Activated CD4-positive, alpha-beta T cell treated with anti-CD3 and anti-CD28 coated beads, Interleukin-2, amount 10 ng/mL, durations not matched to agents 7 days and 5 days (primary cell): ENCODE measurements around the gene SYCP1. TPM values are rescaled to one million over a fixed set of nuclear protein-coding genes. Genes with fewer than 3 reads are reported as not detected.
"Not testable (repeated sequence)": the region's sequence is repeated elsewhere in the genome, so short reads cannot be mapped to it uniquely, and the experiment has no call there.

Source experiments
- CTCF ChIA-PET: fragments of 350-600 bp; sonication (Branson Sonifier 250); formaldehyde crosslinking; loops from one replicate; lab custom pipeline; 2021; ENCODE audit warnings: antibody characterized with exemption; lab: Charles Lee
- POLR2A ChIA-PET: fragments of 350-600 bp; sonication (Branson Sonifier 250); formaldehyde crosslinking; loops from one replicate; lab custom pipeline; 2021; ENCODE audit warnings: antibody characterized with exemption; lab: Charles Lee
- DNase-seq: peaks from one replicate; pipeline ENCODE4 v3.0.0-alpha.2; 2020
- H3K27ac Mint-ChIP-seq: one replicate; pipeline ENCODE4 v1.8.0; 2021; ENCODE audit warnings: mild to moderate bottlenecking, moderate library complexity, mixed read lengths
- H3K27me3 Mint-ChIP-seq: one replicate; pipeline ENCODE4 v1.8.0; 2021; ENCODE audit warnings: mixed read lengths
- H3K36me3 Mint-ChIP-seq: one replicate; pipeline ENCODE4 v1.8.0; 2021; ENCODE audit warnings: low read depth, mixed read lengths
- H3K4me1 Mint-ChIP-seq: one replicate; pipeline ENCODE4 v1.8.0; 2021; ENCODE audit warnings: mixed read lengths
- H3K4me3 Mint-ChIP-seq: one replicate; pipeline ENCODE4 v1.8.0; 2021; ENCODE audit warnings: mild to moderate bottlenecking, moderate library complexity, mixed read lengths
- H3K9me3 Mint-ChIP-seq: one replicate; pipeline ENCODE4 v1.8.0; 2021; ENCODE audit warnings: mixed read lengths
- total RNA-seq, 2 experiments: library from RNA; stranded (reverse); gene quantifications; one replicate each; pipeline ENCODE4 v1.2.3, GENCODE V29; 2021

Gene SYCP1
- total RNA-seq, 2 experiments from 2014 or later, result not detected

- Mint-ChIP-seq H3K4me3 (no peak overlapping the region), H3K36me3 (no peaks in the 10 kb centered on the region), H3K9me3 (no peaks in the 10 kb centered on the region), H3K27ac (no peak overlapping the region), H3K27me3 (peaks cover 23% of the 10 kb centered on the region), H3K4me1 (no peaks in the 10 kb centered on the region)
- CTCF ChIA-PET, result no interaction called here
- POLR2A ChIA-PET, result no interaction called here
- no peak for DNase-seq
Observed at GRCh38 chr1:114896795-114897194, 42.1 kb downstream of the SYCP1 start.

- no peak overlapping the region for H3K27ac Mint-ChIP-seq
- no peaks in the 10 kb centered on the region for H3K9me3 Mint-ChIP-seq
- ChIA-PET POLR2A (no interaction called here), CTCF (no interaction called here)
- H3K36me3 Mint-ChIP-seq, result no peaks in the 10 kb centered on the region
- H3K4me3 Mint-ChIP-seq, result no peak overlapping the region
- H3K27me3 Mint-ChIP-seq, result peaks cover 4% of the 10 kb centered on the region
- no peak for DNase-seq
- H3K4me1 Mint-ChIP-seq, result no peaks in the 10 kb centered on the region
Observed at GRCh38 chr1:114901814-114902213, 47.2 kb downstream of the SYCP1 start.

- no peaks in the 10 kb centered on the region for H3K9me3 Mint-ChIP-seq
- ChIA-PET CTCF (no interaction called here), POLR2A (no interaction called here)
- no peaks in the 10 kb centered on the region for H3K36me3 Mint-ChIP-seq
- no peak overlapping the region for H3K4me3 Mint-ChIP-seq
- peaks cover 4% of the 10 kb centered on the region for H3K27me3 Mint-ChIP-seq
- H3K4me1 Mint-ChIP-seq, result no peaks in the 10 kb centered on the region
- no peak for DNase-seq
- H3K27ac Mint-ChIP-seq, result no peak overlapping the region
Observed at GRCh38 chr1:114902343-114902742, 47.7 kb downstream of the SYCP1 start.

- ChIA-PET POLR2A (no interaction called here), CTCF (no interaction called here)
- Mint-ChIP-seq H3K9me3 (no peaks in the 10 kb centered on the region), H3K4me1 (no peaks in the 10 kb centered on the region), H3K36me3 (no peaks in the 10 kb centered on the region), H3K27ac (no peak overlapping the region), H3K4me3 (no peak overlapping the region), H3K27me3 (peaks cover 6% of the 10 kb centered on the region)
- no peak for DNase-seq
Observed at GRCh38 chr1:114903480-114903879, 48.8 kb downstream of the SYCP1 start.

- H3K9me3 Mint-ChIP-seq, CTCF ChIA-PET, H3K4me1 Mint-ChIP-seq, H3K4me3 Mint-ChIP-seq, H3K36me3 Mint-ChIP-seq, DNase-seq, POLR2A ChIA-PET, H3K27ac Mint-ChIP-seq: not testable (repeated sequence)
- H3K27me3 Mint-ChIP-seq, result peaks cover 44% of the 10 kb centered on the region
Observed at GRCh38 chr1:114915720-114916119, 61.1 kb downstream of the SYCP1 start.

GRCh38 chr1:114926607-114927006 is 71.9 kb downstream of the SYCP1 start:
- peaks cover 2% of the 10 kb centered on the region for H3K36me3 Mint-ChIP-seq
- no peak for DNase-seq
- peaks cover 27% of the 10 kb centered on the region for H3K27me3 Mint-ChIP-seq
- no peak overlapping the region for H3K27ac Mint-ChIP-seq
- no peak overlapping the region for H3K4me3 Mint-ChIP-seq
- POLR2A ChIA-PET, result no interaction called here
- peaks cover 4% of the 10 kb centered on the region for H3K9me3 Mint-ChIP-seq
- peaks cover 4% of the 10 kb centered on the region for H3K4me1 Mint-ChIP-seq
- CTCF ChIA-PET, result no interaction called here

- H3K36me3 Mint-ChIP-seq, result peaks cover 2% of the 10 kb centered on the region
- peaks cover 4% of the 10 kb centered on the region for H3K4me1 Mint-ChIP-seq
- H3K4me3 Mint-ChIP-seq, result no peak overlapping the region
- ChIA-PET CTCF (no interaction called here), POLR2A (no interaction called here)
- DNase-seq, result no peak
- no peak overlapping the region for H3K27ac Mint-ChIP-seq
- peaks cover 27% of the 10 kb centered on the region for H3K27me3 Mint-ChIP-seq
- H3K9me3 Mint-ChIP-seq, result peaks cover 4% of the 10 kb centered on the region
Observed at GRCh38 chr1:114927401-114927800, 72.7 kb downstream of the SYCP1 start.

GRCh38 chr1:114956570-114956969 is 101.9 kb downstream of the SYCP1 start:
- H3K4me3 Mint-ChIP-seq, result no peak overlapping the region
- DNase-seq, result no peak
- H3K36me3 Mint-ChIP-seq, result no peaks in the 10 kb centered on the region
- POLR2A ChIA-PET, result no interaction called here
- H3K27me3 Mint-ChIP-seq, result peaks cover 26% of the 10 kb centered on the region
- no peaks in the 10 kb centered on the region for H3K9me3 Mint-ChIP-seq
- H3K4me1 Mint-ChIP-seq, result no peaks in the 10 kb centered on the region
- CTCF ChIA-PET, result no interaction called here
- no peak overlapping the region for H3K27ac Mint-ChIP-seq

- Mint-ChIP-seq H3K27me3 (peaks cover 29% of the 10 kb centered on the region), H3K9me3 (no peaks in the 10 kb centered on the region), H3K4me3 (no peak overlapping the region), H3K36me3 (no peaks in the 10 kb centered on the region), H3K27ac (no peak overlapping the region), H3K4me1 (no peaks in the 10 kb centered on the region)
- DNase-seq, result no peak
- ChIA-PET POLR2A (no interaction called here), CTCF (no interaction called here)
Observed at GRCh38 chr1:114959423-114959822, 104.8 kb downstream of the SYCP1 start.

GRCh38 chr1:114976891-114977290 is 122.2 kb downstream of the SYCP1 start:
- Mint-ChIP-seq H3K4me3 (no peak overlapping the region), H3K36me3 (no peaks in the 10 kb centered on the region), H3K27ac (no peak overlapping the region), H3K9me3 (peaks cover 3% of the 10 kb centered on the region), H3K4me1 (no peaks in the 10 kb centered on the region), H3K27me3 (peaks cover 33% of the 10 kb centered on the region)
- CTCF ChIA-PET, result interaction anchor here (0.6 to 1.0 kb wide), 2 partner anchors 136 to 409 kb away, joined by 3 to 4 read pairs; no protein-coding TSS in a partner anchor
- no peak for DNase-seq
- POLR2A ChIA-PET, result no interaction called here

- H3K27me3 Mint-ChIP-seq, result peaks cover 24% of the 10 kb centered on the region
- POLR2A ChIA-PET, result no interaction called here
- peak; percentile 74 for DNase-seq
- no peaks in the 10 kb centered on the region for H3K4me1 Mint-ChIP-seq
- no peak overlapping the region for H3K4me3 Mint-ChIP-seq
- H3K36me3 Mint-ChIP-seq, result no peaks in the 10 kb centered on the region
- no peak overlapping the region for H3K27ac Mint-ChIP-seq
- peaks cover 17% of the 10 kb centered on the region for H3K9me3 Mint-ChIP-seq
- CTCF ChIA-PET, result no interaction called here
Observed at GRCh38 chr1:114979278-114979891, 124.7 kb downstream of the SYCP1 start.

- no peaks in the 10 kb centered on the region for H3K4me1 Mint-ChIP-seq
- peaks cover 18% of the 10 kb centered on the region for H3K27me3 Mint-ChIP-seq
- peaks cover 17% of the 10 kb centered on the region for H3K9me3 Mint-ChIP-seq
- no peak for DNase-seq
- CTCF ChIA-PET, result interaction anchor here (1.6 kb wide), 1 partner anchor 131 kb away, joined by 9 read pairs; no protein-coding TSS in a partner anchor
- no peak overlapping the region for H3K27ac Mint-ChIP-seq
- H3K4me3 Mint-ChIP-seq, result no peak overlapping the region
- no peaks in the 10 kb centered on the region for H3K36me3 Mint-ChIP-seq
- POLR2A ChIA-PET, result no interaction called here
Observed at GRCh38 chr1:114982251-114982650, 127.6 kb downstream of the SYCP1 start.

- H3K27ac Mint-ChIP-seq, result no peak overlapping the region
- H3K9me3 Mint-ChIP-seq, result peaks cover 30% of the 10 kb centered on the region
- ChIA-PET POLR2A (interaction anchor here (0.6 kb wide), 1 partner anchor 127 kb away, joined by 11 read pairs; no protein-coding TSS in a partner anchor), CTCF (no interaction called here)
- DNase-seq, result no peak
- H3K27me3 Mint-ChIP-seq, result peaks cover 11% of the 10 kb centered on the region
- H3K4me1 Mint-ChIP-seq, result no peaks in the 10 kb centered on the region
- peaks cover 2% of the 10 kb centered on the region for H3K36me3 Mint-ChIP-seq
- no peak overlapping the region for H3K4me3 Mint-ChIP-seq
Observed at GRCh38 chr1:114986286-114986685, 131.6 kb downstream of the SYCP1 start.

GRCh38 chr1:114988095-114988494 is 133.4 kb downstream of the SYCP1 start:
- Mint-ChIP-seq H3K36me3 (peaks cover 2% of the 10 kb centered on the region), H3K27me3 (peaks cover 2% of the 10 kb centered on the region), H3K27ac (no peak overlapping the region), H3K4me1 (no peaks in the 10 kb centered on the region), H3K9me3 (peaks cover 16% of the 10 kb centered on the region), H3K4me3 (no peak overlapping the region)
- CTCF ChIA-PET, result no interaction called here
- no peak for DNase-seq
- POLR2A ChIA-PET, result no interaction called here
